HG03442 (cell line): ENCODE measurements around the gene TRAF7.

Experiments used
- ATAC-seq: cut with Tn5 transposase; IDR thresholded peaks from one replicate; pipeline ENCODE4 v1.9.1; 2021; ENCODE audit warnings: mild to moderate bottlenecking, moderate library complexity; ENCODE audit not compliant: unreplicated experiment

The TRAF7 gene

DNA sequence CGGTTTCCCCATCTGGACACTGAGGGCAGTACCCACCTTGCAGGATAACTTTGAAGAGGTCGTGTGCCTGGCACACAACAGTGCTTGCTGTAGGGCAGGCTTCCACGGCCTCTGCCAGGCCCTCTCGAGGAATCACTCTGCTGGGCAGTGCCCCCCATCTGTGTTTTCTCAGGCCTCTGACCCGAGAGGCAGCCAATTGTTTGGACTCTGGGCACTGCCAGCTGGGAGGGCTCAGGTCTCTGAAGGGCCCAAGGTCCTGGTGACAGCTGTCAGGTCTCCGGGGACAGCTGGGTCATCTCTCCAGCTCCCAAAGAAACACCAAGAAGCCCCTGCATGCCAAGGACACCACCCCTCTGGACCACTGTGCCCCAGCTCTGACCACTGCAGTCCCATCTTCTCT lies 8.2 kb upstream of the TRAF7 start:
- ATAC-seq = no peak

DNA sequence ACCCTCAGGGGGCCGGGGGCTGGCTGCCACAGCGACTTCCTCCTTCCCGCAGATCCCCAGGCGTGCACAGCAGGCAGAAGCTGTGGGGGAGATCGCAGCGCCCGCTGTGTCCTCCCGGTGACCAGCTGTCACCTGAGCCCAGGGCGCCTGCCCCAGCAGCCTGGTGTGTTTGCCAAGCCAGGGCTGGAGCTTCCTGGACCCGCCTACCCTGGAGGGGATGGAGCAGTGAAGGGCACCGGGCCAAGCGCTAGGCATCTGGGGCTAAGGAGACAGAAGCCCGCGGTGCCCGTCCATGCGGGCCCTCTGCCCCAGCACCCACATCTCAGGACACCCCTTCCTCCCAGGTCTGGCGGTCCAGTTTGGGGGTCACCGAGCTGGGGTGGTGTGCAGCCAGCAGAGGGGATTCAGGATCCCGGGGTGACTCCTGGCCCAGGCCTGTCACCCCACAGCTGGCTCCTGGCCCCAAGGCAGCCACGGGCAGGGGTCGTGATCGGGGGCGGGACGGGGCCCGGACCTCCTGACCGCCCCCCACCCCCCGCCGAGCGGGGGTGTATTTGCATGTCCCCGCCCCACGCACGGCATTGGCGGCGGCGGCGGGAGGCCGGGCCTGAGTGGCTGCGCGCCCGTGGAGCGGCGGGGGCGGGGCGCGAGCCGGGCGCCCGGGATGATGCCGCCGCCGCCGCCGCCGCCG lies 7.5 kb upstream of the TRAF7 start, which contains the start of gene RAB26:
Gene RAB26, plus strand, starts transcription at position 645 of the 691 bp plus-strand sequence. CDS start 159 bp downstream, outside the sequence.
- ATAC-seq = peak; percentile 38

GRCh38 chr16:2148714-2149629 lies 6.6 kb upstream of the TRAF7 start:
- no peak for ATAC-seq

DNA sequence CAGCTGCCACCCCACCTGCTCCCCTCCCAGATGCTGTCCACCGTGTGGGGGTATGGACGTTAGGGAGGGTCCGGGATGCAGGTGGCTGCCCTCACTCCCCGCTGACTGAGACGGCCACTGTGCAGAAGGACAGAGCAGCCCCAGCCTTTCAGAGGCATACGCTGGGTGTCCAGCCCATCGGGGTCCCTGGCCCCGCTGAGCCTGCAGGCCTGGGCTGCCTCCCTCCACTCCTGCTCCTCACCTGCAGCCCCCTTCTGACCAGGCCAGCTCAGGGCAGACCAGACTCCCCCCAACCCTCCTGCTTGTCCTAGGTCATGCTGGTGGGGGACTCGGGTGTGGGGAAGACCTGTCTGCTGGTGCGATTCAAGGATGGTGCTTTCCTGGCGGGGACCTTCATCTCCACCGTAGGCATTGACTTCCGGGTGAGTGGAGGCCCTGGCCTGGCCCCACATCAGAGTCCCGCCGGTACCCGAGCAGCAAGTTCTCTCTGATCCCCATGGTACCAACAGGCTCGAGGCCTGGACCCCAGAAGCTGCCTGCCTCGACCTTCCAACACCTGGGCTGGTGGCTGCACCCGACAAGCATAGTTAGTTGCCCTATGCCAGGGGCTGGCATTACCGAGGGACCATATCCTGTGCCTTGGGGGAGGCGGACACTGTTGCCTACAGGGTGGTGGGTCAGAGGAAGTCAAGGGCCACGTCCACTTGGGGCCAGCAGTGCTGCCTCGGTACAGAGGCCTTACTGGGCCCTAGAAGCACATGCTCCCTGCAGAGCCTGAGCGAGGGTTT lies 5.8 kb upstream of the TRAF7 start:
- ATAC-seq = no peak

GRCh38 chr16:2150418-2151187 lies 5.0 kb upstream of the TRAF7 start:
- ATAC-seq = no peak

- ATAC-seq = no peak
Measured at GRCh38 chr16:2151188-2152091, 4.1 kb upstream of the TRAF7 start.

- ATAC-seq = no peak
Measured at GRCh38 chr16:2152695-2153506, 2.7 kb upstream of the TRAF7 start.

- no peak for ATAC-seq
Measured at GRCh38 chr16:2154533-2155090, 970 bp upstream of the TRAF7 start.

DNA sequence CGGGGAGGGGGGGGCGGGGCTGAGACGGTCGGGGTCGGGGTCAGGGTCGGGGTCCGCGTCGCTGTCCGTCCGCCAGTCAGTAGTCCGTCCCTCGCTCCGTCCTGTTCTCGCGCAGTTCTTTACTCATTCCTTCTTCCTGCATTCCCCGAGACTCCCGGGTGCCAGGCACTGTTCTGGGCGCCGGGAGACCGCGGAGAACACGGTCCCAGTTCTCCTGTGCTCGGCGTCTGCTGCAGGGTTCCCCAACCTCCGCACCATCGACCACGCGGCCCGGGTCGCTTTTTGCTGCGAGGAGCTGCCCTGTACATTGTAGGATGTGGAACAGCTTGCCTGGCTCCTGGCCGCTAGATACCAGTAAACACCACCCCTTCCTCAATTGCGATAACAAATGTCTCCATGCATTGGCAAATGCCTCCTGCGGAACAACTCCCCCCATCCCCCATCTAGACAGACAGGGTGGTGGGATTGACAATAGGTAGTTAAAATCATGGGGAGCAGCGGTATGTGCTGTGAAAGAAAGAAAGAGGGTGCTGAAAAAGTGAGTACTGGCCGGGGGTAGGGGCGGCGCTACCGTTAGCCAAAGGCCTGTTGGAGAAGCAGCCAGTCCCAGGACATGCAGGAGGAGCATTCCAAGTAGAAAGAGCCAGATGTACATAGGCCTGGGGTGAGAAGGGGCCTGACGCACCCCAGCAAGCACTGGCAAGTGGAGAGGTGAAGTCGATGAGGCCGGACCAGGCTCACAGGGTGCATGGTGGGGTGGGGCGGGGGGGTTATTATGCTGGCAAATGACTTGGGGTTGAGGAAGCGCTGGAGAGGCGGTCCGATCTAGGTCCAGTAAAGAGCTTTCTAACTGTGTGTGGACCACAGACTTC lies 631 bp downstream of the TRAF7 start:
- no peak for ATAC-seq

GRCh38 chr16:2156849-2157224 lies 1.3 kb downstream of the TRAF7 start:
- no peak for ATAC-seq

DNA sequence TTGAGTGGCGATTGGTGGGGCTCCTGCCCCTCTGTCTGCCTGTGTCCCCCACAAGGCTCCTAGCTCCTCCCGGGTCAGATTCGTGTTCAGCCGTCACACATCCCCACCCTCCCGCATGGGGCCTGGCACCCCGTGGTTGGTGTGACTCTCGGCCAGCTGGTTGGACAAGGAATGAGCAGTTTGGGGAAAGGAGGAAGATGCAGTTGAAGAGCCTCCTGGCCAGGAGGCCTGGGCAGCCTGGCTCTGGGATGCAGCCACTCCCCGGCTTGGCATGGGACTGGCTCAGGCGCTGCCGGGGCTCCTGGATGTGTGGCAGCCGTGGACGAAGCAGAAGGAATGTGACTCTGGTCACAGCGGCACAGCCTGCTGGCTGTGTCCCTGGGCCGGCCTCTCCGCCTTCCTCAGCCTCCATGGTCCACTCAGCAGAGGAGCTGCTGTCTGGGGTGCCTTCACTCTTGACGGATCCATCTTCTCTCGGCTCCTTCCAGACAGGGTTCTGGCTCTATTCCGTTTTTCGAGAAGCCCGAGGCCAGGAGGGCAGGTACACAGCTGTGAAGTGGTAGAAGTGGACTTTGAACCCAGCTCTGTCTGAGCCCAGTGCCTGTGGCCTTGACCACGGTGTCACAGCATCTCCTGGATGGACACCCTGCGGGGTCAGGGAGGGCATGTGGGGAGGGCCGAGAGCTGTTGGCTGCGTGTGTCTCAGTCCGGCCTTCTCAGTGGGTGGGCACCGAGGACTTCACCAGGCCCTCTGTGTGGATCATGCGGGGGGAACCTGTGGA lies 2.1 kb downstream of the TRAF7 start:
- ATAC-seq = no peak

DNA sequence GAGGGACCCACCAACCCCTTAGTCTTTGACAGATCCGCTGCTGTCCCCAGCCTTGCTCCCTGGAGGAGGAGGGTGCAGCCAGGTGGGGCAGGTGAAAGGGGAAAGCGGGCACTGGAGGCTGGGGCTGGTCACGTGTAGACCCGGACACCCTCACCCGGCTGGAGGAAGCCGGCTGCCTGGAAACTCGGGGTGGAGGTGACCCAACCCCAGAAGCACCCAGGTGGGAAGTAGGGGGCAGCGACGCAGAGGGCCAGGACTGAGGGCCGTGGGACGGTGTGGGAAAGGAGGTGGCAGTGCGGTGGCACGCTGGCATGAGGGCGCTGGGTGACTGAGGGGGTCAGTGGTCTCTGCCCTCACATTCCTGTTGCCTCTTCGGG lies 2.7 kb downstream of the TRAF7 start:
- no peak for ATAC-seq

- no peak for ATAC-seq
Measured at GRCh38 chr16:2159175-2159838, 3.7 kb downstream of the TRAF7 start.

DNA sequence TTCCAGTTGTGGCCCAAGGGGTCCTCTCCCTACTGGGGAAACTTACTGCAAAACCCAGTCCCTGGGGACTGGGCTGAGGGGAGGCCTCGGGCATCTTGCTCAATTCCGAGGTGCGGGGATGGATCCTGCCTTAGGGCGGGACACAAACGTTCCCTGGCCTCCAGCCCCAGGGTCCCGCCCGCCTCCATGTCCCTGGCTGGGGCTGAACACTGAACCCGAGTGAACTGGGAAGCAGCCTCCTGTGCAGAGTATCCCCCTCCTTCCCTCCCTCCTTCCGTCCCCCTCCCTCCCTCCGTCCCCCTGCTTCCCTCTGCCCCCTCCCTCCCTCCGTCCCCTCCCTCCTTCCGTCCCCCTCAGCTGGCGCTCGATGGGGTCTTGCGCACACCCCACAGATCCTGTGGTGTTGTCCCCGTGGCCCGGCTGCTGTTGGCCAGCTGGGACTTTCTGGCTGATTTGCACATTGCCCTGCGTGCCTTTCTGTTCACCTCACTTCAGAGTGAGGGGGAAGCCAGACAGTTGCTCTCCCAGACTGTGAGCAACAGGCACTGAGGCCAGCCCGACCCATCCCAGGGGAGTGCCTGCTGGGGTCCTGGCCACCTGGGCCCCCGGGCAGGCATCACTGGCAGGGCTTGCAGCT lies 5.5 kb downstream of the TRAF7 start:
- ATAC-seq = no peak

GRCh38 chr16:2161911-2162310 lies 6.3 kb downstream of the TRAF7 start:
- no peak for ATAC-seq

DNA sequence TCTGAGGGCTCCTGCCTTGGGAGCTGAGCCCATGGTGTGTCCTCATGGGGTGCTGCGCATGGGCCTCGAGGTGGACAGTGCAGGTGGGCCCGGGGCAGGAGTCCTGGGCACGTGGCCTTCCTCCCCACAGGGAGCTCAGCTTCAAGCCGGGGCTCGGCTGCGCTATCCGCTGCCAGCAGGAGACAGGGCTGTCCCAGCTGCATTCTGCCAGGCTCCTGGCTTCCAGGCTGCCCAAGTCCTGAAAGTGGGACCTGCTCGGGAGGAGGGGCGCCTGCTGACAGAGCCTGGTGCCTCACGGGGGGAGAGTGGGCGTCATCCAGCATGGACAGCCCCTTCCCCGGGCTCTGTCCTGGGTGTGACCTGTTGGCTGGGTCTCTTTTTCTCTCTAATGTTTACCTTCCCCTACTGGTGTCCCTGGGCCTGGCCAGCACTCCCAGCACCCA lies 7.1 kb downstream of the TRAF7 start:
- ATAC-seq = no peak
